Activated CD8-positive, alpha-beta T cell treated with anti-CD3 and anti-CD28 coated beads for 36 hours (primary cell): ENCODE measurements around the gene MYO1B. TPM values are rescaled to one million over a fixed set of nuclear protein-coding genes. Genes with fewer than 3 reads are reported as not detected.

ENCODE experiments used
- ATAC-seq: fragments of 200-7000 bp; cut with Tn5 transposase; one replicate; pipeline ENCODE4 v1.10.0; 2021; ENCODE audit warnings: mild to moderate bottlenecking, moderate library complexity
- CTCF ChIA-PET: fragments of 350-600 bp; sonication (Branson Sonifier 250); formaldehyde crosslinking; loops from one replicate; lab custom pipeline; 2021; ENCODE audit warnings: antibody characterized with exemption; lab: Charles Lee
- POLR2A ChIA-PET: fragments of 350-600 bp; sonication (Branson Sonifier 250); formaldehyde crosslinking; loops from one replicate; lab custom pipeline; 2021; ENCODE audit warnings: antibody characterized with exemption; lab: Charles Lee
- DNase-seq: peaks from one replicate; pipeline ENCODE4 v3.0.0-alpha.2; 2020
- H3K27ac Mint-ChIP-seq: one replicate; pipeline ENCODE4 v1.8.0; 2021; ENCODE audit warnings: mild to moderate bottlenecking, mixed read lengths
- H3K27me3 Mint-ChIP-seq: one replicate; pipeline ENCODE4 v1.8.0; 2021; ENCODE audit warnings: mixed read lengths
- H3K36me3 Mint-ChIP-seq: one replicate; pipeline ENCODE4 v1.8.0; 2021; ENCODE audit warnings: low read depth, mixed read lengths
- H3K4me1 Mint-ChIP-seq: one replicate; pipeline ENCODE4 v1.8.0; 2021; ENCODE audit warnings: low read depth, mixed read lengths
- H3K4me3 Mint-ChIP-seq: one replicate; pipeline ENCODE4 v1.8.0; 2021; ENCODE audit warnings: mild to moderate bottlenecking, moderate library complexity, mixed read lengths
- H3K9me3 Mint-ChIP-seq: one replicate; pipeline ENCODE4 v1.8.0; 2021; ENCODE audit warnings: mixed read lengths
- intact Hi-C: fragments of 100-400 bp; cut with micrococcal nuclease; formaldehyde crosslinking; loops from one replicate; pipeline ENCODE4 v1.10.0; 2022
- total RNA-seq, 2 experiments: library from RNA; stranded (reverse); gene quantifications; one replicate each; pipeline ENCODE4 v1.2.3, GENCODE V29; 2021
- TF ChIP-seq, protein P1 (sequence below): fragments of 200-600 bp; IDR thresholded peaks from one replicate; pipeline ENCODE4 v1.8.0; 2022; ENCODE audit warnings: antibody characterized with exemption, mild to moderate bottlenecking

The MYO1B gene
- total RNA-seq, 2 experiments from 2014 or later, result 43.2 to 44.8 TPM

DNA sequence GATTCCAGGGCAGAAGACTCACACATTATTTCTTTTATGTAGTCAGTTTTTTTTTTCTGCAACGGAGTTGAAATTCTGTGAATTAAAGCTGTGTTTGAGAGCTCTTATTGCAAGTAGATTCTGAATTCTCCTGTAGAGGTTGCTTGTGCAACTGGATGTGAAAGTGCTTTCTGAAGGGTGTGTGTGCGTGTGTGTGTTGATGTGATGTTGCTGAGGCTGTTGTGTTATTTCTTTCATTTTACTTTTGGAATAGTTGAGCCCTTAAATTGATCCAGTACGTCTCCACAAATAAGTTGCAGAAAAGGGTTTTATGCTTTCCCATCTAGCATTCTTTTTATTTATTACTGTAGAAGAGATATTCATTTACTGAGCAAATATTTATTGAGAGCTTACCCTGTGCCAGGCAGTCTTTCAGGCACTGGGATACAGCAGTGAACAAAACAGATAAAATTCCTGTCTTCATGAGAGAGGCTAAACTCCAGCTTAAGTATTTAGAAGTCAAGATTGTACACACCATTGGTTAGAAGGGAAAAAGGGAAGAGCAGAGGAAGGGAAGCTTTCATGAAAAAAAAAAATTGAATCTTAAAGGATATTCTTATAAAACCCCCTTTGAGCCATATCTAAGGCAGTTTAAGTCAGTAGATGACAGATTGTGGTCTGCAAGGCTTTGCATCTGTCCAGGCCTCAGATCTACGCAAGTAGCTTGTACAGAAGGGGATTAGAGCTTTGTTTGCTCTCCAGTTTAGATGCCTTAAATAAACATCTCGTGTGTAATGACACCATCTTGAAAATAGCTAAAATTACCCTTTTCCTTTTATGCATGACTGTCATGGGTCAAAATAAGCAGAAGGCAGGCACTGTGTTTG, 58.2 kb downstream of the MYO1B start:
- H3K36me3 Mint-ChIP-seq, result peaks cover 1% of the 10 kb centered on the region
- H3K9me3 Mint-ChIP-seq, result no peaks in the 10 kb centered on the region
- H3K4me3 Mint-ChIP-seq, result no peak overlapping the region
- ChIA-PET POLR2A (no interaction called here), CTCF (interaction anchor here (0.8 to 2.7 kb wide), 6 partner anchors 11 to 147 kb away, joined by 3 to 10 read pairs (median 4); no protein-coding TSS in a partner anchor)
- ATAC-seq (no peak), DNase-seq (no peak)
- H3K4me1 Mint-ChIP-seq, result peaks cover 1% of the 10 kb centered on the region
- TF ChIP-seq, protein P1, sequence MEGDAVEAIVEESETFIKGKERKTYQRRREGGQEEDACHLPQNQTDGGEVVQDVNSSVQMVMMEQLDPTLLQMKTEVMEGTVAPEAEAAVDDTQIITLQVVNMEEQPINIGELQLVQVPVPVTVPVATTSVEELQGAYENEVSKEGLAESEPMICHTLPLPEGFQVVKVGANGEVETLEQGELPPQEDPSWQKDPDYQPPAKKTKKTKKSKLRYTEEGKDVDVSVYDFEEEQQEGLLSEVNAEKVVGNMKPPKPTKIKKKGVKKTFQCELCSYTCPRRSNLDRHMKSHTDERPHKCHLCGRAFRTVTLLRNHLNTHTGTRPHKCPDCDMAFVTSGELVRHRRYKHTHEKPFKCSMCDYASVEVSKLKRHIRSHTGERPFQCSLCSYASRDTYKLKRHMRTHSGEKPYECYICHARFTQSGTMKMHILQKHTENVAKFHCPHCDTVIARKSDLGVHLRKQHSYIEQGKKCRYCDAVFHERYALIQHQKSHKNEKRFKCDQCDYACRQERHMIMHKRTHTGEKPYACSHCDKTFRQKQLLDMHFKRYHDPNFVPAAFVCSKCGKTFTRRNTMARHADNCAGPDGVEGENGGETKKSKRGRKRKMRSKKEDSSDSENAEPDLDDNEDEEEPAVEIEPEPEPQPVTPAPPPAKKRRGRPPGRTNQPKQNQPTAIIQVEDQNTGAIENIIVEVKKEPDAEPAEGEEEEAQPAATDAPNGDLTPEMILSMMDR, result no peak
- peaks cover 4% of the 10 kb centered on the region for H3K27me3 Mint-ChIP-seq
- intact Hi-C loops, result no loop called here
- no peak overlapping the region for H3K27ac Mint-ChIP-seq

DNA sequence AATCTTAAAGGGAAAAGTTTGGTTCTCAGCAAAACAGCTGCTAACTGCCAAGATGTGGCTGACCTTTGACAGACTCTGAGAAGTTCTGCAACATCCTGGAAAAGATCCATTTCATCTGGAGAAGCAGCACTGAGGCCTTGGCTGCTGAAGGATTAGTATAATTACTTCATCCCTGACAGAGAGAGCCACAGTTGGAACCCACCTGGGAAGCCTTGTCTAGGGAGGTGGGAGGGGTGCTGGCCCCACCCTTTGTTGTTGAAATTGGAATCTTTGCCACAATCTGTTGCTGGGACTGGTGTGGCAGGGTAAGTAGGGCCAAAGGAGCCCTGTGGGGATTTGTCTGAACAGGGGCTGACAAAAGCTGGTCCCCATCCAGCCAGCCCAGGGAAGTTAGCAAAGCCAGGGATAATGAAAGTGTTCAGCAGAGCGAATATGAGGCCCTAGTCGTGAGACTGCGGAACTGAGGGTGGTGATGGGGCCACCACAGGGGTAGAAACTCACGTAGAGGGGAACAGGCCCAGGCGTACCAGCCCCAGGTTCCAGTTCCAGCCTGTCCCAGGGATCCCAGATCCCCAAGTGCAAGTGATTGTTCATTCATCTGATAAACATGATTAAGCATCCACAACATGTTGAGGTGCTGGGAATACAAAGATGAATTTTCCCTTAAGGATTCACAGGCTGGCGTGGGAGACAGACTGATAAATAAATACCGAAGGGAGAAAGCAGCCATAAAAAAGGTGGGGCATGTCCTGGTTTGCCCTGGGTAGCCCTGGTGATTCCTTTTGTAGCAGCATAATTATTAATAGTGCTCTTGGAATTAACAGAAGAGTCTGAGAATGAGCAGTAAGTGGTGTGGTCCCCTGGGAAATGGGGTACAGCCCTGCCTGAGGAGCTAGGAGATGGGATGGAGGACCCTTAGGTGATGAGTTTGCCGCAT, 60.0 kb downstream of the MYO1B start:
- no peak overlapping the region for H3K27ac Mint-ChIP-seq
- ChIA-PET CTCF (no interaction called here), POLR2A (no interaction called here)
- H3K4me3 Mint-ChIP-seq, result no peak overlapping the region
- DNase-seq, result no peak
- no peak for ATAC-seq
- peaks cover 1% of the 10 kb centered on the region for H3K36me3 Mint-ChIP-seq
- H3K9me3 Mint-ChIP-seq, result no peaks in the 10 kb centered on the region
- peaks cover 2% of the 10 kb centered on the region for H3K27me3 Mint-ChIP-seq
- intact Hi-C loops, result no loop called here
- peaks cover 1% of the 10 kb centered on the region for H3K4me1 Mint-ChIP-seq
- TF ChIP-seq, protein P1, result no peak

DNA sequence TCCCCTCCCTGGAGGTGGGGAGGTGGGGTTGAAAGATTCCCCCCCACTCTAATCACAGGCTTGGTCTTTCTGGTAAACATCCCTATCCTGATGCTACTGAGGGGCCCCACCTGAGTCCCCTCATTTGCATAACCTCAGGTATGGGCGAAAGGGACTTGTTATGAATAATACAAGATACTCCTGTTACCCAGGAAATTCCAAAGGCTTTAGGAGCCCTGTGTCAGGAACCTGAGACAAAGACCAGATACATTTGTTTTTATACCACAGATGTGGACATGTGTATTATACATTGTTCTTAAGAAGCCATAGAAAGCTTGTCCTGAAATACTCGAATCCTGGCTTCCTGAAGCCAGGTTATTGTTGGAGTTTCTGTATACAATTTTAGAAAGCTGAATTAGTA, 62.8 kb downstream of the MYO1B start:
- no peaks in the 10 kb centered on the region for H3K9me3 Mint-ChIP-seq
- no peak for ATAC-seq
- POLR2A ChIA-PET, result no interaction called here
- H3K27ac Mint-ChIP-seq, result no peak overlapping the region
- CTCF ChIA-PET, result interaction anchor here (0.6 to 1.6 kb wide), 2 partner anchors 90 to 150 kb away, joined by 3 to 4 read pairs; no protein-coding TSS in a partner anchor
- TF ChIP-seq, protein P1, result no peak
- intact Hi-C loops, result no loop called here
- no peaks in the 10 kb centered on the region for H3K27me3 Mint-ChIP-seq
- H3K36me3 Mint-ChIP-seq, result no peaks in the 10 kb centered on the region
- H3K4me1 Mint-ChIP-seq, result peaks cover 1% of the 10 kb centered on the region
- no peak for DNase-seq
- H3K4me3 Mint-ChIP-seq, result no peak overlapping the region

DNA sequence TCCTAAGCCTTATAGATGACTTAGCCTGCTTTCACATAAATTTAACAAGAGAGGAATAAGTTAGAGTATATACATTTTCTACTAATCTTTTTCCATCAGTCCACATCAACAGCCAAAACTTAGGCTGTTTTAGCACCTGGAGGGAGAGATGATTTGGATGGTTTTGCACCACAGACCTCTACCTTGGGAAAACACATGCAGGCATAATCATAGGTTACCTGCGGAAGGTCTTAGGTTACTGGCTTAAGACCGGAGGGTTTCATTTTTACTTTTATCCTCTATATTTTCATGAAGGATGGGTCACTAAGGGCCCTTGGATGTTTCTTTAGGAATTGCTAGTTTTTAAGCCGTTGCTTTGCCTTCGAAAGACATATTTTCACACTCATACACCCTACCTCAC, 66.0 kb downstream of the MYO1B start:
- DNase-seq (no peak), ATAC-seq (no peak)
- H3K36me3 Mint-ChIP-seq, result no peaks in the 10 kb centered on the region
- H3K9me3 Mint-ChIP-seq, result no peaks in the 10 kb centered on the region
- peaks cover 1% of the 10 kb centered on the region for H3K4me1 Mint-ChIP-seq
- no peak overlapping the region for H3K27ac Mint-ChIP-seq
- H3K27me3 Mint-ChIP-seq, result no peaks in the 10 kb centered on the region
- H3K4me3 Mint-ChIP-seq, result no peak overlapping the region
- TF ChIP-seq, protein P1, result no peak
- CTCF ChIA-PET, result no interaction called here
- intact Hi-C loops, result no loop called here
- POLR2A ChIA-PET, result no interaction called here
